Measurements from ENCODE around the gene HIVEP3.

- TF ChIP-seq, protein P1, sequence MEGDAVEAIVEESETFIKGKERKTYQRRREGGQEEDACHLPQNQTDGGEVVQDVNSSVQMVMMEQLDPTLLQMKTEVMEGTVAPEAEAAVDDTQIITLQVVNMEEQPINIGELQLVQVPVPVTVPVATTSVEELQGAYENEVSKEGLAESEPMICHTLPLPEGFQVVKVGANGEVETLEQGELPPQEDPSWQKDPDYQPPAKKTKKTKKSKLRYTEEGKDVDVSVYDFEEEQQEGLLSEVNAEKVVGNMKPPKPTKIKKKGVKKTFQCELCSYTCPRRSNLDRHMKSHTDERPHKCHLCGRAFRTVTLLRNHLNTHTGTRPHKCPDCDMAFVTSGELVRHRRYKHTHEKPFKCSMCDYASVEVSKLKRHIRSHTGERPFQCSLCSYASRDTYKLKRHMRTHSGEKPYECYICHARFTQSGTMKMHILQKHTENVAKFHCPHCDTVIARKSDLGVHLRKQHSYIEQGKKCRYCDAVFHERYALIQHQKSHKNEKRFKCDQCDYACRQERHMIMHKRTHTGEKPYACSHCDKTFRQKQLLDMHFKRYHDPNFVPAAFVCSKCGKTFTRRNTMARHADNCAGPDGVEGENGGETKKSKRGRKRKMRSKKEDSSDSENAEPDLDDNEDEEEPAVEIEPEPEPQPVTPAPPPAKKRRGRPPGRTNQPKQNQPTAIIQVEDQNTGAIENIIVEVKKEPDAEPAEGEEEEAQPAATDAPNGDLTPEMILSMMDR (IDR thresholded peaks at IDR 0.05) = no peak
- no peak for TF ChIP-seq POLR2A (IDR thresholded peaks at IDR 0.05)
Measured at GRCh38 chr1:41837691-41838090, 81.0 kb downstream of the HIVEP3 start.
